ENCODE measurements around the gene DAB2IP. TPM values are rescaled to one million over a fixed set of nuclear protein-coding genes. Genes with fewer than 3 reads are reported as not detected.

Gene DAB2IP
- polyA plus RNA-seq, 1 donor from 2014 or later, result 17.3 TPM

DNA sequence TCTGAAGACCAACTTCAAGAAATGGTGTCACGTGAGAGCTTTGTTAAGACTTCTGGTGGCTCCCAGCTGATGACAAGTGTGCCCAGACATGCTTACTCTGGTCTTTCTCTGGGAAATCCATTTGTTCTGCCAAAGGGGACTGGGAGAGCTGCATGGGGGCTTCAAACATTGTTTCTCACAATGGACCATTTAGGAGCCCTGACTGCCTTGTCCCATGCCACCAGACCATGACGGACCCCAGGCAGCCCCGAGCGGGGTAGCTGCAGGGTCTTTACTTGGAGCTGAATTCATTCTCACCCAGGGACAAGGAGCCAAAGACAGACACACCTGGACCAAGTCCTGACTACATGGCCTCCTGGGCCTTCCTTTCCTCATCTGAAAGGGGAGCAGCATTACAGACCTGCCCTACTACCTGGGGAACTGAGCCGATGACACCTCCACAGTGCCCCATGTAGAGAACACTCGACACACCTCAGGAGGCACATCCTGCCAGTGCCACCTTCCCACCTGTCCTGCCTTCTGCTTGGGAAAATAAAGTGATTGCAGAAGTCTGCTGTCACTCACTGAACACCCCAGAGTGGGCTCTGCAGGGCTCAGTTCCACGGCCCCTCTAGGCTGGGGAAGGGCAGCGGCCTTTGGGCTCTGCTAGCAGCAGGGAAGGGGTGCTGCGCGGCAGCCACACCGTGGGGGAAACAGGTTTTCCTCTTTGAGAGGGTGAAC lies 169.0 kb downstream of the DAB2IP start:
- H4K20me1 ChIP-seq (ENCODE audit: insufficient read depth), result no peaks in the 10 kb centered on the region
- no peak overlapping the region for H3K9ac ChIP-seq (ENCODE audit: low read length)
- no peak overlapping the region for H2AFZ ChIP-seq (ENCODE audit: low read depth, low read length)
- TF ChIP-seq, protein P1, sequence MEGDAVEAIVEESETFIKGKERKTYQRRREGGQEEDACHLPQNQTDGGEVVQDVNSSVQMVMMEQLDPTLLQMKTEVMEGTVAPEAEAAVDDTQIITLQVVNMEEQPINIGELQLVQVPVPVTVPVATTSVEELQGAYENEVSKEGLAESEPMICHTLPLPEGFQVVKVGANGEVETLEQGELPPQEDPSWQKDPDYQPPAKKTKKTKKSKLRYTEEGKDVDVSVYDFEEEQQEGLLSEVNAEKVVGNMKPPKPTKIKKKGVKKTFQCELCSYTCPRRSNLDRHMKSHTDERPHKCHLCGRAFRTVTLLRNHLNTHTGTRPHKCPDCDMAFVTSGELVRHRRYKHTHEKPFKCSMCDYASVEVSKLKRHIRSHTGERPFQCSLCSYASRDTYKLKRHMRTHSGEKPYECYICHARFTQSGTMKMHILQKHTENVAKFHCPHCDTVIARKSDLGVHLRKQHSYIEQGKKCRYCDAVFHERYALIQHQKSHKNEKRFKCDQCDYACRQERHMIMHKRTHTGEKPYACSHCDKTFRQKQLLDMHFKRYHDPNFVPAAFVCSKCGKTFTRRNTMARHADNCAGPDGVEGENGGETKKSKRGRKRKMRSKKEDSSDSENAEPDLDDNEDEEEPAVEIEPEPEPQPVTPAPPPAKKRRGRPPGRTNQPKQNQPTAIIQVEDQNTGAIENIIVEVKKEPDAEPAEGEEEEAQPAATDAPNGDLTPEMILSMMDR (IDR thresholded peaks at IDR 0.05; ENCODE audit: poor library complexity, severe bottlenecking), result no peak
- TF ChIP-seq MXI1 (conservative IDR thresholded peaks at IDR 0.05; ENCODE audit: poor library complexity, severe bottlenecking) (no peak), RAD21 (conservative IDR thresholded peaks at IDR 0.05) (no peak), EZH2 (IDR thresholded peaks at IDR 0.05; ENCODE audit: borderline replicate concordance, insufficient read depth, low read length, poor library complexity, severe bottlenecking) (no peak), TAF1 (IDR thresholded peaks at IDR 0.05; ENCODE audit: low read depth) (no peak), EP300 (conservative IDR thresholded peaks at IDR 0.05; ENCODE audit: poor library complexity, severe bottlenecking) (no peak), POLR2AphosphoS5 (IDR thresholded peaks at IDR 0.05) (no peak), SMC3 (conservative IDR thresholded peaks at IDR 0.05; ENCODE audit: poor library complexity) (no peak)
- TF ChIP-seq, protein P2, sequence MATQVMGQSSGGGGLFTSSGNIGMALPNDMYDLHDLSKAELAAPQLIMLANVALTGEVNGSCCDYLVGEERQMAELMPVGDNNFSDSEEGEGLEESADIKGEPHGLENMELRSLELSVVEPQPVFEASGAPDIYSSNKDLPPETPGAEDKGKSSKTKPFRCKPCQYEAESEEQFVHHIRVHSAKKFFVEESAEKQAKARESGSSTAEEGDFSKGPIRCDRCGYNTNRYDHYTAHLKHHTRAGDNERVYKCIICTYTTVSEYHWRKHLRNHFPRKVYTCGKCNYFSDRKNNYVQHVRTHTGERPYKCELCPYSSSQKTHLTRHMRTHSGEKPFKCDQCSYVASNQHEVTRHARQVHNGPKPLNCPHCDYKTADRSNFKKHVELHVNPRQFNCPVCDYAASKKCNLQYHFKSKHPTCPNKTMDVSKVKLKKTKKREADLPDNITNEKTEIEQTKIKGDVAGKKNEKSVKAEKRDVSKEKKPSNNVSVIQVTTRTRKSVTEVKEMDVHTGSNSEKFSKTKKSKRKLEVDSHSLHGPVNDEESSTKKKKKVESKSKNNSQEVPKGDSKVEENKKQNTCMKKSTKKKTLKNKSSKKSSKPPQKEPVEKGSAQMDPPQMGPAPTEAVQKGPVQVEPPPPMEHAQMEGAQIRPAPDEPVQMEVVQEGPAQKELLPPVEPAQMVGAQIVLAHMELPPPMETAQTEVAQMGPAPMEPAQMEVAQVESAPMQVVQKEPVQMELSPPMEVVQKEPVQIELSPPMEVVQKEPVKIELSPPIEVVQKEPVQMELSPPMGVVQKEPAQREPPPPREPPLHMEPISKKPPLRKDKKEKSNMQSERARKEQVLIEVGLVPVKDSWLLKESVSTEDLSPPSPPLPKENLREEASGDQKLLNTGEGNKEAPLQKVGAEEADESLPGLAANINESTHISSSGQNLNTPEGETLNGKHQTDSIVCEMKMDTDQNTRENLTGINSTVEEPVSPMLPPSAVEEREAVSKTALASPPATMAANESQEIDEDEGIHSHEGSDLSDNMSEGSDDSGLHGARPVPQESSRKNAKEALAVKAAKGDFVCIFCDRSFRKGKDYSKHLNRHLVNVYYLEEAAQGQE (IDR thresholded peaks at IDR 0.05; ENCODE audit: borderline replicate concordance), result no peak
- no peaks in the 10 kb centered on the region for H3K9me2 ChIP-seq (ENCODE audit: insufficient read depth, low read length)
- no peaks in the 10 kb centered on the region for H3K36me3 ChIP-seq (ENCODE audit: insufficient read depth, low read length)
- no peak overlapping the region for H3K27ac ChIP-seq (ENCODE audit: low read length)
- no peak overlapping the region for H3K4me3 ChIP-seq (ENCODE audit: low read length)
- no peak overlapping the region for H3K4me2 ChIP-seq (ENCODE audit: low read length)
- no peaks in the 10 kb centered on the region for H3K27me3 ChIP-seq (ENCODE audit: insufficient read depth, low read depth, low read length)
- no peaks in the 10 kb centered on the region for H3K79me2 ChIP-seq (replicated peaks; ENCODE audit: insufficient read depth, low read length)
- H3F3A ChIP-seq (ENCODE audit: insufficient read depth, low read length, poor library complexity, severe bottlenecking), result no peaks in the 10 kb centered on the region
- H3K9me3 ChIP-seq (ENCODE audit: low read length), result no peaks in the 10 kb centered on the region

DNA sequence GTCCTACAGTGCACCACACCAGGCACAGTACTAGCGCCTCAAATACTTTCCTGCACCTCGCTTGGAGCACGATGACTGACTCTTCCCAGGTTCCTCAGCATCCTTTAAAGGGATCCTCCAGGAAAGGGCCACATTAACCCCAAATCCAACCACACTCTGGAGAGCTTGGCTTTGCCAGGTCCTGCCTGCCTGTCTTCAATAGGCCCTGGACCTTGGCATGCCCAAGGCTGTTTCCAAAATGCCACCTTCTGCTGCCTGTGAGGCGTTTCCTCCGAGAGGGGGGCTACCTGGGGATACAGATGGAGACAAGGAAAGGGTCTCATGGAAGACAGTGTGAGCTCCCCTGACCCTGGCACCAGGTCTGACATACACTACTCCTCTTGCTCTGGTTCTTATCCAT lies 169.9 kb downstream of the DAB2IP start:
- no peak overlapping the region for H2AFZ ChIP-seq (ENCODE audit: low read depth, low read length)

More for the DNA sequence above, 169.9 kb downstream of the DAB2IP start:
- Histone ChIP-seq H3K4me2 (ENCODE audit: low read length) (no peak overlapping the region), H3K27ac (ENCODE audit: low read length) (no peak overlapping the region), H3K9me2 (ENCODE audit: insufficient read depth, low read length) (no peaks in the 10 kb centered on the region), H3F3A (ENCODE audit: insufficient read depth, low read length, poor library complexity, severe bottlenecking) (no peaks in the 10 kb centered on the region), H3K79me2 (replicated peaks; ENCODE audit: insufficient read depth, low read length) (no peaks in the 10 kb centered on the region), H3K9ac (ENCODE audit: low read length) (no peak overlapping the region), H3K36me3 (ENCODE audit: insufficient read depth, low read length) (no peaks in the 10 kb centered on the region), H3K27me3 (ENCODE audit: insufficient read depth, low read depth, low read length) (no peaks in the 10 kb centered on the region), H3K9me3 (ENCODE audit: low read length) (no peaks in the 10 kb centered on the region), H4K20me1 (ENCODE audit: insufficient read depth) (no peaks in the 10 kb centered on the region), H3K4me3 (ENCODE audit: low read length) (no peak overlapping the region)
- TF ChIP-seq, protein P1 (IDR thresholded peaks at IDR 0.05; ENCODE audit: poor library complexity, severe bottlenecking), result no peak
- no peak for TF ChIP-seq SMC3 (conservative IDR thresholded peaks at IDR 0.05; ENCODE audit: poor library complexity)
- TF ChIP-seq MXI1 (conservative IDR thresholded peaks at IDR 0.05; ENCODE audit: poor library complexity, severe bottlenecking), result no peak
- TF ChIP-seq EZH2 (IDR thresholded peaks at IDR 0.05; ENCODE audit: borderline replicate concordance, insufficient read depth, low read length, poor library complexity, severe bottlenecking), result no peak
- TF ChIP-seq EP300 (conservative IDR thresholded peaks at IDR 0.05; ENCODE audit: poor library complexity, severe bottlenecking), result no peak
- no peak for TF ChIP-seq POLR2AphosphoS5 (IDR thresholded peaks at IDR 0.05)

Data from neural cell (in vitro differentiated cells).